Left ventricle myocardium inferior (tissue), 1 donor: ENCODE data around the gene NUP160. TPM values are rescaled to one million over a fixed set of nuclear protein-coding genes. Genes with fewer than 3 reads are reported as not detected.
"Not testable (repeated sequence)": the region's sequence is repeated elsewhere in the genome, so short reads cannot be mapped to it uniquely, and the experiment has no call there.

Experiments
- DNase-seq: peaks from one replicate; pipeline ENCODE4 v3.0.0-alpha.2; 2020
- H3K27ac ChIP-seq: fragments of 200-600 bp; replicated peaks from 2 replicates; pipeline ENCODE4 v1.8.0; 2021
- H3K27me3 ChIP-seq: fragments of 200-600 bp; 2 replicates; pipeline ENCODE4 v1.8.0; 2021; ENCODE audit warnings: low read depth
- H3K36me3 ChIP-seq: fragments of 200-600 bp; 2 replicates; pipeline ENCODE4 v1.8.0; 2021
- H3K4me1 ChIP-seq: fragments of 200-600 bp; 2 replicates; pipeline ENCODE4 v1.8.0; 2021
- H3K4me3 ChIP-seq: fragments of 200-600 bp; 2 replicates; pipeline ENCODE4 v1.8.0; 2021; ENCODE audit warnings: mild to moderate bottlenecking, moderate library complexity
- H3K9me3 ChIP-seq: fragments of 200-600 bp; replicated peaks from 2 replicates; pipeline ENCODE4 v1.8.0; 2021
- CTCF ChIP-seq: fragments of 200-600 bp; IDR thresholded peaks from 2 replicates; pipeline ENCODE4 v1.8.0; 2021; ENCODE audit warnings: antibody characterized with exemption, mild to moderate bottlenecking, borderline replicate concordance
- intact Hi-C: fragments of 100-400 bp; cut with micrococcal nuclease; formaldehyde crosslinking; loops from one replicate; pipeline ENCODE4 v1.11.0; 2022
- total RNA-seq: library from RNA; stranded (reverse); fragmentation: NEBNext Ultra II Directional; extraction: Animal tissue kit (Norgen Biotek cat#: 25700); gene quantifications from one replicate; pipeline ENCODE4 v1.2.1, GENCODE V29; 2021
- donor health status: DM: no; HTN: yes; CAD: no; lungs with severe emphysema.

The NUP160 gene
- total RNA-seq, 1 donor from 2014 or later, result 12.8 TPM

- intact Hi-C loops, result loop anchor here (10.0 kb wide), 1 partner anchor 64 kb away; no protein-coding TSS in a partner anchor
Measured at GRCh38 chr11:47750725-47751124, 97.4 kb downstream of the NUP160 start.

GRCh38 chr11:47742494-47742893 is 105.7 kb downstream of the NUP160 start:
- H3K27ac ChIP-seq, H3K4me1 ChIP-seq, H3K27me3 ChIP-seq, H3K9me3 ChIP-seq, intact Hi-C loops, H3K4me3 ChIP-seq, DNase-seq: not testable (repeated sequence)
- H3K36me3 ChIP-seq, result peaks cover 100% of the 10 kb centered on the region

More at GRCh38 chr11:47750725-47751124, 97.4 kb downstream of the NUP160 start:
- DNase-seq, result no peak
- peaks cover 97% of the 10 kb centered on the region for H3K36me3 ChIP-seq
- no peaks in the 10 kb centered on the region for H3K27me3 ChIP-seq
- H3K4me3 ChIP-seq, result no peak overlapping the region
- no peak overlapping the region for H3K27ac ChIP-seq
- no peak for TF ChIP-seq CTCF
- H3K4me1 ChIP-seq, result no peaks in the 10 kb centered on the region
- no peaks in the 10 kb centered on the region for H3K9me3 ChIP-seq

- intact Hi-C loops, H3K9me3 ChIP-seq, DNase-seq, H3K4me3 ChIP-seq, H3K27ac ChIP-seq, H3K27me3 ChIP-seq, H3K4me1 ChIP-seq: not testable (repeated sequence)
- peaks cover 100% of the 10 kb centered on the region for H3K36me3 ChIP-seq
Measured at GRCh38 chr11:47737817-47738216, 110.3 kb downstream of the NUP160 start.

GRCh38 chr11:47732271-47732670 is 115.9 kb downstream of the NUP160 start:
- Histone ChIP-seq H3K36me3 (peaks cover 100% of the 10 kb centered on the region), H3K4me3 (no peak overlapping the region), H3K4me1 (no peaks in the 10 kb centered on the region), H3K27me3 (no peaks in the 10 kb centered on the region), H3K9me3 (no peaks in the 10 kb centered on the region), H3K27ac (no peak overlapping the region)
- intact Hi-C loops, result no loop called here
- TF ChIP-seq CTCF, result no peak
- no peak for DNase-seq

GRCh38 chr11:47731475-47731874 is 116.7 kb downstream of the NUP160 start:
- intact Hi-C loops, result no loop called here
- TF ChIP-seq CTCF, result no peak
- no peaks in the 10 kb centered on the region for H3K9me3 ChIP-seq
- no peaks in the 10 kb centered on the region for H3K27me3 ChIP-seq
- H3K27ac ChIP-seq, result no peak overlapping the region
- no peak for DNase-seq
- H3K4me1 ChIP-seq, result no peaks in the 10 kb centered on the region
- peaks cover 100% of the 10 kb centered on the region for H3K36me3 ChIP-seq
- no peak overlapping the region for H3K4me3 ChIP-seq

Other genes starting within 250 kb of the NUP160 start
- 93.7 TPM for gene MTCH2, start 205.8 kb downstream of the NUP160 start, total RNA-seq
- gene AGBL2, start 133.0 kb downstream of the NUP160 start, total RNA-seq, result 0.38 TPM
- gene FNBP4, start 81.0 kb downstream of the NUP160 start, total RNA-seq, result 39.0 TPM
- gene PTPRJ, start 132.2 kb upstream of the NUP160 start, total RNA-seq, result 6.8 TPM